Measurements from ENCODE around the gene ELOVL6.

ELOVL6 gene

GRCh38 chr4:110200689-110201088 is 2.3 kb upstream of the ELOVL6 start:
- no peak for TF ChIP-seq CTCF (IDR thresholded peaks at IDR 0.05; ENCODE audit: unreplicated experiment in 3 of 3)

DNA sequence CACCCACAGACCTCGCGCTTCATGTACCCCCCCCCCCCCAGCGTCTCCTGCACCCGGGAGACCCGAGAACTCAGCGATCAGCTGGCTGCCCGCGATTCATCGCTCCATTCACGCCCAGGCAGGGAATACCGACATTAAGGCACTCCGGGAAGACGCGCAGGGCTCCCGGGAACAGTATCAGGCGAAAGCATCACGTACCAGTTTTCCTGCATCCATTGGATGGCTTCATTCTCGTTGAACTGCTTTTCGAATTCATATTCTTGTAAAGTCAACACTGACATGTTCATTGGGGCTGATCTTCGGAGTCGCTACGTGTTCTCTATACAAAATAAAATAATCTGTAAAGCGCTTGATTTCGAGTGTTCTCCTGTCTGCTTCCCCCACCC is 373 bp downstream of the ELOVL6 start:
- Mint-ChIP-seq H3K9me3 (no peaks in the 10 kb centered on the region), H3K27ac (peak overlapping the region; percentile 90 to 98 (median 97)), H3K27me3 (ENCODE audit: low read depth) (no peaks in the 10 kb centered on the region), H3K36me3 (ENCODE audit: low read depth) (no peaks in the 10 kb centered on the region), H3K4me1 (peaks cover 30% of the 10 kb centered on the region), H3K4me3 (peak overlapping the region; percentile 97 to 99 (median 98))
- TF ChIP-seq CTCF (IDR thresholded peaks at IDR 0.05; ENCODE audit: unreplicated experiment in 3 of 3), result no peak

More at GRCh38 chr4:110200689-110201088, 2.3 kb upstream of the ELOVL6 start:
- Mint-ChIP-seq H3K4me1 (peaks cover 18% of the 10 kb centered on the region), H3K9me3 (no peaks in the 10 kb centered on the region), H3K27ac (no peak overlapping the region), H3K36me3 (ENCODE audit: low read depth) (no peaks in the 10 kb centered on the region), H3K27me3 (ENCODE audit: low read depth) (no peaks in the 10 kb centered on the region), H3K4me3 (peak overlapping the region in 1 of 3 experiments; percentile 44)

DNA sequence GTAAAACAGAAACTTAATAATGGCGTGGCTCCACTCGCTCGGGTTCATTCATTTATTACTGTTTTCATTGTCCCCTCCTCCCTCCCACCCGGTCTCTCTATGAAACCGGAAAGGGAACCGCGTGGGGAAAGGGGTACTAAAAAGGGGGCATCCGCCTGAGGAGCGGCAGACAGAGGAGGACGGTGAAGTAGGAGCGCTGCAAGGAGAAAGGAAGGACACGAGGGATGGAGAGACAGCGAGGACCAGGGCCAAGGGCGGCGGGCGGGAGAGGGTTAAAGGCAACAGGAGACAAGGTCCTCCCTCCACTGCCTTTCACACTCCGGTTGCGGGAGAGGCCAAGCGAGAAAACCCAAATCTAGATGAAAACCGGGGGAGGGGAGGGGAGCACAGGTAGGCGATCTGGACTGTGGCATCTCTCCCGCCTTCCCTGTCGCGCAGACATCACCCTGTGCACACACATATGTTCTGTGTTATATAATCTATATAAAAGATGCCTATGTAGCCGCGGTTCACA is 829 bp downstream of the ELOVL6 start:
- no peaks in the 10 kb centered on the region for H3K36me3 Mint-ChIP-seq (ENCODE audit: low read depth)
- no peaks in the 10 kb centered on the region for H3K9me3 Mint-ChIP-seq
- peak overlapping the region; percentile 97 to 99 (median 98) for H3K4me3 Mint-ChIP-seq
- peaks cover 35% of the 10 kb centered on the region for H3K4me1 Mint-ChIP-seq
- H3K27me3 Mint-ChIP-seq (ENCODE audit: low read depth), result no peaks in the 10 kb centered on the region
- peak overlapping the region; percentile 90 to 98 (median 97) for H3K27ac Mint-ChIP-seq
- no peak for TF ChIP-seq CTCF (IDR thresholded peaks at IDR 0.05; ENCODE audit: unreplicated experiment in 3 of 3)

DNA sequence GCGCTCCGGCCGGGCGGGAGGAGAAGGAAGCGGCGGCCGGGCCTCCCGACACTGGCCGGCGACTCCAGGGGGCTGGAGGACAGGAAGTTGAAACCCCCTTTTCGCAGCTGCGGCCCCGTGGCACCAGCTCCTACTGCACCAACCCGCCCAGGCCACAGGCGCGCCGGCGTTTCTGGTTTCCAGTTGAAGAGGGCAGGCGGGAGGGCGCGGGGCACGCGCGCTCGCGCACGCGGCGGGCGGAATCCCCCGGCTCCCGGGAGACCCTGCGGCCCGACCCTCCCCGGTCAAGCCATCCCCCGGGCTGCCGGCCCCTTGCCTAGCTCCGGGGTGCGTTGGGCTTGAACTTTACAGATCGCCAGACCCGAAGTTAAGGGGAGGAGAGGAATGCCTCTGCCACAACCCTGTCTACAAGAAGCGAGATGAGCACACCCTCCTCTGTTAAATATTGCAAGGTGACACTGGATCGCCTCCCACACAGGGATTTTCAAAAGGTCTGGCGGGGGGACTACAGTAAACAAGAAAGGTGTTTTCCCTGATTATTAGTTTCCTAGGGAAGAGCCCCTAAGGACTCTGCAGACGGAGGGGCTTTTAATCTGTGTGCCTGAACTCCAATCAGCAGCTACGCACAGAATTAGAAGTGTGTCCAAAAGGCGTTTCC is 1.4 kb downstream of the ELOVL6 start:
- TF ChIP-seq CTCF (IDR thresholded peaks at IDR 0.05; ENCODE audit: unreplicated experiment in 3 of 3), result no peak
- no peaks in the 10 kb centered on the region for H3K27me3 Mint-ChIP-seq (ENCODE audit: low read depth)

GRCh38 chr4:110196206-110196870 is 2.1 kb downstream of the ELOVL6 start:
- no peak for TF ChIP-seq CTCF (IDR thresholded peaks at IDR 0.05; ENCODE audit: unreplicated experiment in 3 of 3)
- Mint-ChIP-seq H3K27ac (peak overlapping the region; percentile 84 to 98 (median 97)), H3K36me3 (ENCODE audit: low read depth) (peaks cover 2% of the 10 kb centered on the region), H3K4me3 (peak overlapping the region; percentile 89 to 98 (median 93)), H3K4me1 (peaks cover 37% of the 10 kb centered on the region), H3K27me3 (ENCODE audit: low read depth) (no peaks in the 10 kb centered on the region), H3K9me3 (no peaks in the 10 kb centered on the region)

More for the DNA sequence above, 1.4 kb downstream of the ELOVL6 start:
- Mint-ChIP-seq H3K4me1 (peaks cover 41% of the 10 kb centered on the region), H3K4me3 (peak overlapping the region; percentile 97 to 99 (median 98)), H3K36me3 (ENCODE audit: low read depth) (no peaks in the 10 kb centered on the region), H3K27ac (peak overlapping the region; percentile 90 to 98 (median 97)), H3K9me3 (no peaks in the 10 kb centered on the region)
